Measurements from ENCODE around the gene NQO1. TPM values are rescaled to one million over a fixed set of nuclear protein-coding genes. Genes with fewer than 3 reads are reported as not detected.

The NQO1 gene
- total and polyA plus RNA-seq, 9 of the 15 experiments (the other 6 are each of a cell fraction or from before 2014, with no cell fraction given): 96.7 to 198 (median 122) TPM

DNA sequence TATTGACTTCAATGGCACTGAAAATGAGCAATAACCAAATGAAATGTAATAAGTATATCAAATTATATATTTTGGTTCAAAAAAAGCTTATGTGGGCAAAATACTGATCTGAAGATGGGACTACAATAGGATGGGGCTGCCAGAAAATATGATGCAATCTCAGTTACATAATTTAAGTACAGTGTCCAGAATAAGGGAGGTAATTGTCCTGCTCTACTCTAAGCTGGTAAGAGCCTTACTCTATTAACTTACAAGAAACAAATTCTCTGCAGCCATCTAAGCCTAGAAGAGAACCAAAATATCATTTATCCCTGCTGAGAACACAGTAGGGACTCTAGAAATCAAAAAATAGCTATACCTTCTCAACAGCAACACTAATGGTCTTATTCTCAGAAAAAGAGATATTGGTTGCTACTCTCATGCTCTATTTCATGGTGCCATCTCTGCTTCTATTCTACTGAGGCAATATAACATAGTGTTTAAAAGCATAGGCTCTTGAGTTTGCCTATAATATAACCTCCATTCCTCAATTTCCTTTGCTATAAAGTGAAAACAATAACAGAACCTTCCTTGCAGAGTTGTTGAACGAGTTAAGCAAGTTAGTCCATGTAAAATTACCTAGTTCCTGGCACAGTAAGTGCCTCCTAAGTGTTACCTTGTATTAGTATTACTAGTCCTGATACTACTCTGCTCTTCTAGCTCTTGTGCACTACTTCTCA lies 19.9 kb downstream of the NQO1 start (continued):
- TF ChIP-seq MYBL2 (IDR thresholded peaks at IDR 0.05; ENCODE audit: low read depth): no peak
- no peak for TF ChIP-seq MYBL2 (CRISPR knock-in tag; IDR thresholded peaks at IDR 0.05; ENCODE audit: borderline replicate concordance)
- TF ChIP-seq, protein P1, sequence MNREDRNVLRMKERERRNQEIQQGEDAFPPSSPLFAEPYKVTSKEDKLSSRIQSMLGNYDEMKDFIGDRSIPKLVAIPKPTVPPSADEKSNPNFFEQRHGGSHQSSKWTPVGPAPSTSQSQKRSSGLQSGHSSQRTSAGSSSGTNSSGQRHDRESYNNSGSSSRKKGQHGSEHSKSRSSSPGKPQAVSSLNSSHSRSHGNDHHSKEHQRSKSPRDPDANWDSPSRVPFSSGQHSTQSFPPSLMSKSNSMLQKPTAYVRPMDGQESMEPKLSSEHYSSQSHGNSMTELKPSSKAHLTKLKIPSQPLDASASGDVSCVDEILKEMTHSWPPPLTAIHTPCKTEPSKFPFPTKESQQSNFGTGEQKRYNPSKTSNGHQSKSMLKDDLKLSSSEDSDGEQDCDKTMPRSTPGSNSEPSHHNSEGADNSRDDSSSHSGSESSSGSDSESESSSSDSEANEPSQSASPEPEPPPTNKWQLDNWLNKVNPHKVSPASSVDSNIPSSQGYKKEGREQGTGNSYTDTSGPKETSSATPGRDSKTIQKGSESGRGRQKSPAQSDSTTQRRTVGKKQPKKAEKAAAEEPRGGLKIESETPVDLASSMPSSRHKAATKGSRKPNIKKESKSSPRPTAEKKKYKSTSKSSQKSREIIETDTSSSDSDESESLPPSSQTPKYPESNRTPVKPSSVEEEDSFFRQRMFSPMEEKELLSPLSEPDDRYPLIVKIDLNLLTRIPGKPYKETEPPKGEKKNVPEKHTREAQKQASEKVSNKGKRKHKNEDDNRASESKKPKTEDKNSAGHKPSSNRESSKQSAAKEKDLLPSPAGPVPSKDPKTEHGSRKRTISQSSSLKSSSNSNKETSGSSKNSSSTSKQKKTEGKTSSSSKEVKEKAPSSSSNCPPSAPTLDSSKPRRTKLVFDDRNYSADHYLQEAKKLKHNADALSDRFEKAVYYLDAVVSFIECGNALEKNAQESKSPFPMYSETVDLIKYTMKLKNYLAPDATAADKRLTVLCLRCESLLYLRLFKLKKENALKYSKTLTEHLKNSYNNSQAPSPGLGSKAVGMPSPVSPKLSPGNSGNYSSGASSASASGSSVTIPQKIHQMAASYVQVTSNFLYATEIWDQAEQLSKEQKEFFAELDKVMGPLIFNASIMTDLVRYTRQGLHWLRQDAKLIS (CRISPR knock-in tag; IDR thresholded peaks at IDR 0.05): no peak
- no peak for TF ChIP-seq NFIC (IDR thresholded peaks at IDR 0.05)
- TF ChIP-seq CBX8 (IDR thresholded peaks at IDR 0.05; ENCODE audit: borderline replicate concordance, extremely low read depth, low read depth, low read length, poor library complexity, severe bottlenecking): no peak
- TF ChIP-seq JUND (IDR thresholded peaks at IDR 0.05; ENCODE audit: borderline replicate concordance, low read depth, low read length): no peak
- no peak; the same call in 2 of the 3 replicates for TF ChIP-seq JUND (tag; IDR thresholded peaks at IDR 0.05; ENCODE audit: borderline replicate concordance, low read depth, low read length)
- TF ChIP-seq SOX6 (IDR thresholded peaks at IDR 0.05): peak; percentile 65; the same call in 1 of the 2 replicates
- no peak for TF ChIP-seq ZNF695 (CRISPR knock-in tag; IDR thresholded peaks at IDR 0.05)
- TF ChIP-seq ZSCAN32 (CRISPR knock-in tag; IDR thresholded peaks at IDR 0.05): 0 out of 2 replicates have a peak, but pooled peaks have one; percentile 43
- TF ChIP-seq ARNT (IDR thresholded peaks at IDR 0.05): no peak

Measured in K562 (cell line).